HEK293 (cell line): ENCODE data around the gene LDLRAD4.

Experiments used
- CTCF ChIA-PET: fragments of 350-600 bp; formaldehyde crosslinking; extraction: SDS; loops from one replicate; lab custom pipeline; 2021; ENCODE audit warnings: antibody characterized with exemption; lab: Yijun Ruan, JAX
- POLR2A ChIA-PET: fragments of 300-600 bp; formaldehyde crosslinking; extraction: SDS; loops from one replicate; lab custom pipeline; 2020; ENCODE audit warnings: antibody characterized with exemption, inconsistent platforms; lab: Yijun Ruan, JAX
- H3K27ac ChIP-seq: fragments of 200-500 bp; sonication (Bioruptor generic); 2 replicates; pipeline ENCODE4 v1.5.1; 2014; ENCODE audit warnings: low read depth, low read length, control low read depth, inconsistent platforms; ENCODE audit errors: extremely low read depth
- H3K36me3 ChIP-seq, 2 experiments: fragments of 200-500 bp in 1 of 2; sonication (Bioruptor generic) in 1 of 2; 1 replicate in 1 of 2; 2 replicates in 1 of 2; pipeline ENCODE4 v1.5.1; 2014 to 2017; ENCODE audit warnings: inconsistent platforms in 2 of 2, low read length in 2 of 2; ENCODE audit not compliant: control insufficient read depth in 2 of 2, insufficient read depth in 1 of 2
- H3K4me1 ChIP-seq: fragments of 200-500 bp; sonication (Bioruptor generic); 2 replicates; pipeline ENCODE4 v1.5.1; 2014; ENCODE audit warnings: mild to moderate bottlenecking, low read length, inconsistent platforms; ENCODE audit not compliant: control insufficient read depth, insufficient read depth
- H3K4me3 ChIP-seq: 2 replicates; pipeline ENCODE4 v1.5.1; 2011; ENCODE audit warnings: low read depth, mild to moderate bottlenecking, control low read depth, low read length, moderate library complexity
- H3K9me3 ChIP-seq: fragments of 200-500 bp; sonication (Bioruptor generic); 2 replicates; pipeline ENCODE4 v1.5.1; 2014; ENCODE audit warnings: low read depth, low read length, inconsistent platforms; ENCODE audit not compliant: control insufficient read depth, insufficient read depth
- KLF10 ChIP-seq: fragments of 450-650 bp; IDR thresholded peaks from 2 replicates; pipeline ENCODE4 v1.5.1; 2018; ENCODE audit warnings: missing biosample characterization, mild to moderate bottlenecking, missing genetic modification characterization
- MYNN ChIP-seq: fragments of 450-650 bp; formaldehyde crosslinking; IDR thresholded peaks from 2 replicates; pipeline ENCODE4 v1.5.1; 2016; ENCODE audit warnings: missing biosample characterization, missing genetic modification characterization, borderline replicate concordance
- OSR2 ChIP-seq: fragments of 450-650 bp; formaldehyde crosslinking; IDR thresholded peaks from 2 replicates; pipeline ENCODE4 v1.5.1; 2016; ENCODE audit warnings: missing biosample characterization, missing genetic modification characterization
- ZIC2 ChIP-seq: fragments of 450-650 bp; formaldehyde crosslinking; IDR thresholded peaks from 2 replicates; pipeline ENCODE4 v1.5.1; 2016; ENCODE audit warnings: missing biosample characterization, missing genetic modification characterization
- ZNF174 ChIP-seq: fragments of 450-650 bp; formaldehyde crosslinking; IDR thresholded peaks from 2 replicates; pipeline ENCODE4 v1.5.0; 2017; ENCODE audit warnings: missing biosample characterization, mild to moderate bottlenecking, missing genetic modification characterization
- ZNF24 ChIP-seq: fragments of 450-650 bp; formaldehyde crosslinking; IDR thresholded peaks from 2 replicates; pipeline ENCODE4 v1.5.1; 2016; ENCODE audit warnings: missing biosample characterization, missing genetic modification characterization
- ZNF416 ChIP-seq: fragments of 450-650 bp; formaldehyde crosslinking; IDR thresholded peaks from 2 replicates; pipeline ENCODE4 v1.5.1; 2016; ENCODE audit warnings: missing biosample characterization, missing genetic modification characterization
- ZNF433 ChIP-seq: fragments of 450-650 bp; formaldehyde crosslinking; IDR thresholded peaks from 2 replicates; pipeline ENCODE4 v1.5.1; 2016; ENCODE audit warnings: missing biosample characterization, missing genetic modification characterization, low read depth
- ZNF544 ChIP-seq: fragments of 450-650 bp; formaldehyde crosslinking; IDR thresholded peaks from 2 replicates; pipeline ENCODE4 v1.5.0; 2017; ENCODE audit warnings: missing biosample characterization, missing genetic modification characterization
- ZNF596 ChIP-seq: fragments of 450-650 bp; IDR thresholded peaks from 2 replicates; pipeline ENCODE4 v1.5.0; 2018; ENCODE audit warnings: missing biosample characterization, mild to moderate bottlenecking, missing genetic modification characterization, moderate library complexity
- ZNF660 ChIP-seq: fragments of 450-650 bp; IDR thresholded peaks from 2 replicates; pipeline ENCODE4 v1.5.1; 2018; ENCODE audit warnings: missing biosample characterization, mild to moderate bottlenecking, missing genetic modification characterization
- ZNF747 ChIP-seq: fragments of 450-650 bp; formaldehyde crosslinking; IDR thresholded peaks from 2 replicates; pipeline ENCODE4 v1.5.1; 2016; ENCODE audit warnings: missing biosample characterization, missing genetic modification characterization
- ZNF776 ChIP-seq: fragments of 450-650 bp; formaldehyde crosslinking; IDR thresholded peaks from 2 replicates; pipeline ENCODE4 v1.5.0; 2017; ENCODE audit warnings: missing biosample characterization, missing genetic modification characterization, borderline replicate concordance
- ZSCAN23 ChIP-seq: fragments of 450-650 bp; formaldehyde crosslinking; IDR thresholded peaks from 2 replicates; pipeline ENCODE4 v1.5.1; 2016; ENCODE audit warnings: missing biosample characterization, missing genetic modification characterization
- TF ChIP-seq, protein P1 (sequence below): fragments of 450-650 bp; formaldehyde crosslinking; IDR thresholded peaks from 2 replicates; pipeline ENCODE4 v1.5.1; 2016; ENCODE audit warnings: missing biosample characterization, missing genetic modification characterization
- TF ChIP-seq, protein P2 (sequence below): fragments of 450-650 bp; formaldehyde crosslinking; IDR thresholded peaks from 2 replicates; pipeline ENCODE4 v1.5.1; 2016; ENCODE audit warnings: missing biosample characterization, missing genetic modification characterization
- TF ChIP-seq, protein P3 (sequence below): fragments of 450-650 bp; formaldehyde crosslinking; IDR thresholded peaks from 2 replicates; pipeline ENCODE4 v1.5.1; 2016; ENCODE audit warnings: missing biosample characterization, missing genetic modification characterization
- TF ChIP-seq, protein P4 (sequence below): fragments of 450-650 bp; formaldehyde crosslinking; conservative IDR thresholded peaks from 2 replicates; pipeline ENCODE4 v1.5.1; 2016; ENCODE audit warnings: low read depth, missing biosample characterization, missing genetic modification characterization
- TF ChIP-seq, protein P5 (sequence below): fragments of 450-650 bp; formaldehyde crosslinking; conservative IDR thresholded peaks from 2 replicates; pipeline ENCODE4 v1.5.1; 2016; ENCODE audit warnings: low read depth, missing biosample characterization, missing genetic modification characterization

LDLRAD4 gene

DNA sequence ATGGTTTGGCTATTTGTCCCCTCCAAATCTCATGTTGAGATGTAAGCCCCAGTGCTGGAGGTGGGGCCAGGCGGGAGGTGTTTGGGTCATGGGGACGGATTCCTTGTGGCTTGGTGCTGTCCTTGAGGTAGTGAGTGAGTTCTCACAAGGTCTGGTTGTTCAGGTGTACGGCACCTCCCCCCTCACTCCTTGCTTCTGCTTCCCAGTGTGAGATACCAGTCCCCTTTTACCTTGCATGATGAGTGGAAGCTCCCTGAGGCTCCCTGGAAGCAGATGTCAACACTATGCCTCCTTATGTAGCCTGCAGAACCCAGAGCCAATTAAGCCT is 232.6 kb downstream of the LDLRAD4 start:
- no peak overlapping the region for H3K27ac ChIP-seq
- no peaks in the 10 kb centered on the region for H3K36me3 ChIP-seq
- TF ChIP-seq ZNF174 (tag by site-specific recombination): no peak
- TF ChIP-seq, protein P1, sequence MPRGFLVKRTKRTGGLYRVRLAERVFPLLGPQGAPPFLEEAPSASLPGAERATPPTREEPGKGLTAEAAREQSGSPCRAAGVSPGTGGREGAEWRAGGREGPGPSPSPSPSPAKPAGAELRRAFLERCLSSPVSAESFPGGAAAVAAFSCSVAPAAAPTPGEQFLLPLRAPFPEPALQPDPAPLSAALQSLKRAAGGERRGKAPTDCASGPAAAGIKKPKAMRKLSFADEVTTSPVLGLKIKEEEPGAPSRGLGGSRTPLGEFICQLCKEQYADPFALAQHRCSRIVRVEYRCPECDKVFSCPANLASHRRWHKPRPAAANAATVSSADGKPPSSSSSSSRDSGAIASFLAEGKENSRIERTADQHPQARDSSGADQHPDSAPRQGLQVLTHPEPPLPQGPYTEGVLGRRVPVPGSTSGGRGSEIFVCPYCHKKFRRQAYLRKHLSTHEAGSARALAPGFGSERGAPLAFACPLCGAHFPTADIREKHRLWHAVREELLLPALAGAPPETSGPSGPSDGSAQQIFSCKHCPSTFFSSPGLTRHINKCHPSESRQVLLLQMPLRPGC (tag by site-specific recombination): no peak
- TF ChIP-seq, protein P2, sequence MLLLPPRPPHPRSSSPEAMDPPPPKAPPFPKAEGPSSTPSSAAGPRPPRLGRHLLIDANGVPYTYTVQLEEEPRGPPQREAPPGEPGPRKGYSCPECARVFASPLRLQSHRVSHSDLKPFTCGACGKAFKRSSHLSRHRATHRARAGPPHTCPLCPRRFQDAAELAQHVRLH (tag by site-specific recombination): no peak
- no peak for TF ChIP-seq ZNF416 (tag by site-specific recombination)
- no peak for TF ChIP-seq ZSCAN23 (tag by site-specific recombination)
- no peak for TF ChIP-seq ZNF433
- TF ChIP-seq, protein P3, sequence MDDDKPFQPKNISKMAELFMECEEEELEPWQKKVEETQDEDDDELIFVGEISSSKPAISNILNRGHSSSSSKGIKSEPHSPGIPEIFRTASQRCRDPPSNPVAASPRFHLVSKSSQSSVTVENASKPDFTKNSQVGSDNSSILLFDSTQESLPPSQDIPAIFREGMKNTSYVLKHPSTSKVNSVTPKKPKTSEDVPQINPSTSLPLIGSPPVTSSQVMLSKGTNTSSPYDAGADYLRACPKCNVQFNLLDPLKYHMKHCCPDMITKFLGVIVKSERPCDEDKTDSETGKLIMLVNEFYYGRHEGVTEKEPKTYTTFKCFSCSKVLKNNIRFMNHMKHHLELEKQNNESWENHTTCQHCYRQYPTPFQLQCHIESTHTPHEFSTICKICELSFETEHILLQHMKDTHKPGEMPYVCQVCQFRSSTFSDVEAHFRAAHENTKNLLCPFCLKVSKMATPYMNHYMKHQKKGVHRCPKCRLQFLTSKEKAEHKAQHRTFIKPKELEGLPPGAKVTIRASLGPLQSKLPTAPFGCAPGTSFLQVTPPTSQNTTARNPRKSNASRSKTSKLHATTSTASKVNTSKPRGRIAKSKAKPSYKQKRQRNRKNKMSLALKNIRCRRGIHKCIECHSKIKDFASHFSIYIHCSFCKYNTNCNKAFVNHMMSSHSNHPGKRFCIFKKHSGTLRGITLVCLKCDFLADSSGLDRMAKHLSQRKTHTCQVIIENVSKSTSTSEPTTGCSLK (tag by site-specific recombination): no peak
- no peak for TF ChIP-seq MYNN (tag by site-specific recombination)
- TF ChIP-seq OSR2: no peak
- TF ChIP-seq, protein P4, sequence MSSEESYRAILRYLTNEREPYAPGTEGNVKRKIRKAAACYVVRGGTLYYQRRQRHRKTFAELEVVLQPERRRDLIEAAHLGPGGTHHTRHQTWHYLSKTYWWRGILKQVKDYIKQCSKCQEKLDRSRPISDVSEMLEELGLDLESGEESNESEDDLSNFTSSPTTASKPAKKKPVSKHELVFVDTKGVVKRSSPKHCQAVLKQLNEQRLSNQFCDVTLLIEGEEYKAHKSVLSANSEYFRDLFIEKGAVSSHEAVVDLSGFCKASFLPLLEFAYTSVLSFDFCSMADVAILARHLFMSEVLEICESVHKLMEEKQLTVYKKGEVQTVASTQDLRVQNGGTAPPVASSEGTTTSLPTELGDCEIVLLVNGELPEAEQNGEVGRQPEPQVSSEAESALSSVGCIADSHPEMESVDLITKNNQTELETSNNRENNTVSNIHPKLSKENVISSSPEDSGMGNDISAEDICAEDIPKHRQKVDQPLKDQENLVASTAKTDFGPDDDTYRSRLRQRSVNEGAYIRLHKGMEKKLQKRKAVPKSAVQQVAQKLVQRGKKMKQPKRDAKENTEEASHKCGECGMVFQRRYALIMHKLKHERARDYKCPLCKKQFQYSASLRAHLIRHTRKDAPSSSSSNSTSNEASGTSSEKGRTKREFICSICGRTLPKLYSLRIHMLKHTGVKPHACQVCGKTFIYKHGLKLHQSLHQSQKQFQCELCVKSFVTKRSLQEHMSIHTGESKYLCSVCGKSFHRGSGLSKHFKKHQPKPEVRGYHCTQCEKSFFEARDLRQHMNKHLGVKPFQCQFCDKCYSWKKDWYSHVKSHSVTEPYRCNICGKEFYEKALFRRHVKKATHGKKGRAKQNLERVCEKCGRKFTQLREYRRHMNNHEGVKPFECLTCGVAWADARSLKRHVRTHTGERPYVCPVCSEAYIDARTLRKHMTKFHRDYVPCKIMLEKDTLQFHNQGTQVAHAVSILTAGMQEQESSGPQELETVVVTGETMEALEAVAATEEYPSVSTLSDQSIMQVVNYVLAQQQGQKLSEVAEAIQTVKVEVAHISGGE (tag by site-specific recombination): no peak
- TF ChIP-seq ZNF747: no peak
- no peak for TF ChIP-seq KLF10 (tag by site-specific recombination)
- TF ChIP-seq ZNF660 (tag by site-specific recombination): no peak
- no peak for TF ChIP-seq ZNF24 (tag by site-specific recombination)
- TF ChIP-seq, all 188 proteins: peak for 0
- H3K4me3 ChIP-seq: no peak overlapping the region
- H3K4me1 ChIP-seq: peaks cover 25% of the 10 kb centered on the region
- ChIA-PET CTCF (interaction anchor here (0.6 kb wide), 1 partner anchor 16 kb away, joined by 3 read pairs; no protein-coding TSS in a partner anchor), POLR2A (no interaction called here)
- H3K9me3 ChIP-seq: no peaks in the 10 kb centered on the region

DNA sequence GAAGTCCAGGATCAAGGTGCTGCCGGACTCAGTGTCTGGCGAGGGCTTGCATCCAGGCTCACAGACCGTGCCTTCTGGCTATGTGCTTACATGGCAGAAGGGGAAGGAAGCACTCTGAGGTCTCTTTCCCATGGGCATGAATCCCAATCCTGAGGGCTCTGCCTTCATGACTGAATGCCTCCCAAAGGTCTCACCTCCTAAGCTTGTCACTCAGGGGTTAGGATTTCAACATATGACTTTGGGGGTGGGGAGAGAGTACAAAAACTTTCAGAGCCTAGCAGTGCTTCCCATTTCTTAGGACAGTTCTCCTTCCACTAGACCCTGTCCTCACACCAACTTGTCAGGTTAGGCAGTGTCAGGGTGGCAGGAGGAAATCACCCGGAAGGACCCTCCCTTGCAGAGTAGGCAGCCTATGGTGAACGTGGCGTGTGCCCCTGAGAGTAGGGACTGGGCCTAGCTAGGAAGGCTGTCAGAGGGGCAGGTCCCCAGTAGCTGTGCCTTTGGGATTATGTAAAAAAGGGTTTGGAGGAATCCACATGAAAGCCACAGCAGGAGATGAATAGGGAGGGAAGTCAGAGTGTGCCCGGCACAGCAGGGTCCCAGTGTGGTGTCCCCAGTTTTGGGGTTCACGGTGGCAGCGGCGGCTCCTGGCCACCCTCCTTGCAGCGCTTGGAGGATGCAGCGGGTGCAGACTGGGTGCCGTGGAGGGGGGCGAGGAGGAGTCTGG is 233.3 kb downstream of the LDLRAD4 start:
- TF ChIP-seq, protein P5, sequence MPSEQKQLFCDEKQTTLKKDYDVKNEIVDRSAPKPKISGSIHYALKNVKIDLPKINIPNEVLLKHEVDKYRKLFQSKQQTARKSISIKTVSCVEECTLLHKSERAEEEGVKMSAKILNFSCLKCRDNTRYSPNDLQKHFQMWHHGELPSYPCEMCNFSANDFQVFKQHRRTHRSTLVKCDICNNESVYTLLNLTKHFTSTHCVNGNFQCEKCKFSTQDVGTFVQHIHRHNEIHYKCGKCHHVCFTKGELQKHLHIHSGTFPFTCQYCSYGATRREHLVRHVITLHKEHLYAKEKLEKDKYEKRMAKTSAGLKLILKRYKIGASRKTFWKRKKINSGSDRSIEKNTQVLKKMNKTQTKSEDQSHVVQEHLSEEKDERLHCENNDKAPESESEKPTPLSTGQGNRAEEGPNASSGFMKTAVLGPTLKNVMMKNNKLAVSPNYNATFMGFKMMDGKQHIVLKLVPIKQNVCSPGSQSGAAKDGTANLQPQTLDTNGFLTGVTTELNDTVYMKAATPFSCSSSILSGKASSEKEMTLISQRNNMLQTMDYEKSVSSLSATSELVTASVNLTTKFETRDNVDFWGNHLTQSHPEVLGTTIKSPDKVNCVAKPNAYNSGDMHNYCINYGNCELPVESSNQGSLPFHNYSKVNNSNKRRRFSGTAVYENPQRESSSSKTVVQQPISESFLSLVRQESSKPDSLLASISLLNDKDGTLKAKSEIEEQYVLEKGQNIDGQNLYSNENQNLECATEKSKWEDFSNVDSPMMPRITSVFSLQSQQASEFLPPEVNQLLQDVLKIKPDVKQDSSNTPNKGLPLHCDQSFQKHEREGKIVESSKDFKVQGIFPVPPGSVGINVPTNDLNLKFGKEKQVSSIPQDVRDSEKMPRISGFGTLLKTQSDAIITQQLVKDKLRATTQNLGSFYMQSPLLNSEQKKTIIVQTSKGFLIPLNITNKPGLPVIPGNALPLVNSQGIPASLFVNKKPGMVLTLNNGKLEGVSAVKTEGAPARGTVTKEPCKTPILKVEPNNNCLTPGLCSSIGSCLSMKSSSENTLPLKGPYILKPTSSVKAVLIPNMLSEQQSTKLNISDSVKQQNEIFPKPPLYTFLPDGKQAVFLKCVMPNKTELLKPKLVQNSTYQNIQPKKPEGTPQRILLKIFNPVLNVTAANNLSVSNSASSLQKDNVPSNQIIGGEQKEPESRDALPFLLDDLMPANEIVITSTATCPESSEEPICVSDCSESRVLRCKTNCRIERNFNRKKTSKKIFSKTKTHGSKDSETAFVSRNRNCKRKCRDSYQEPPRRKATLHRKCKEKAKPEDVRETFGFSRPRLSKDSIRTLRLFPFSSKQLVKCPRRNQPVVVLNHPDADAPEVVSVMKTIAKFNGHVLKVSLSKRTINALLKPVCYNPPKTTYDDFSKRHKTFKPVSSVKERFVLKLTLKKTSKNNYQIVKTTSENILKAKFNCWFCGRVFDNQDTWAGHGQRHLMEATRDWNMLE (tag by site-specific recombination): no peak
- TF ChIP-seq ZNF776 (tag by site-specific recombination) (no peak), ZNF596 (tag by site-specific recombination) (no peak), ZIC2 (tag by site-specific recombination) (peak; percentile 53), ZNF544 (tag by site-specific recombination) (no peak)
- TF ChIP-seq, all 188 proteins: peak for 1
- POLR2A ChIA-PET: interaction anchor here (0.5 to 0.6 kb wide), 3 partner anchors 23 to 461 kb away, joined by 3 to 4 read pairs (median 3); no protein-coding TSS in a partner anchor
- Histone ChIP-seq H3K27ac (no peak overlapping the region), H3K4me3 (no peak overlapping the region), H3K4me1 (peaks cover 18% of the 10 kb centered on the region), H3K36me3 (no peaks in the 10 kb centered on the region), H3K9me3 (no peaks in the 10 kb centered on the region)
- CTCF ChIA-PET: no interaction called here
